Measurements from ENCODE around the gene GANAB.
"Not testable (repeated sequence)": the region's sequence is repeated elsewhere in the genome, so short reads cannot be mapped to it uniquely, and the experiment has no call there.

GANAB gene

DNA sequence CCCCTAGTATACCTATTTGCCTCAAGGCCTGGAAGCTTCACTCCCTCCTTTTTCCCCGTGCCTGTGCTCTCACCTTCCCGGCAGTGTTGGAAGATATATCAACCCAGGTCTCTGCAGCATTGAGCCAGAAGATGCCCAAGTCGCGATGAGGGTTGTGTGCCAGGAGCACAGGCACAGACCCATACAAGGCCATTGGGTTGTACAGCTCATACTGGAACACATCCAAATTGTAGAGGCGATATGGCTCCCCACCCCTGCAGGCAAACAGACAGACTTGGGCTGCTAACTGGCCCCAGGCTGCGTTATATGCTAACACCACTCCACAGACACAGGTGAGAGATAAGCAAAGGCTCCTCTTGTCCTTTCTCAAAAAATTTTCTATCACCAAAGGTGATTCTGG lies 13.9 kb downstream of the GANAB start:
- no peak for FAIRE-seq
- DNase-seq (ENCODE audit: extremely low spot score, insufficient read length, low read depth): no peak

DNA sequence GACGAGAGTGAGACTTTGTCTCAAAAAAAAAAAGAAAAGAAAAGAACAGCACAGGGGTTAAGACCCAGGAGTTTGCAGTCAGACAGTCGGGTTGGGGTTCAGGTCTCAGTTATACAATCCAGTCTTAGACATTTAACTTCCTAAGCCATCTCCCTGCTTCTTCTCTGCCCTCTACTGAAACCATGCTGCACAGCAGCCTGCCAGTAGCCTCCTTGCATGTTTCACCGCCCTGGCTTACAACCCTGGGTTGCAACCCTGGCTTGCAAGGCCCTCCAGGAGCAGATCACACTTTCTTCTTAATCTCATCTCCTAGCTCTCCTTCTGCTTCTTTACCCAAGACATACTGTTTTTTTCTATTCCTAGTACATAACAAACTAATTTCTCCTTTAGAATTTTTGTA lies 18.7 kb downstream of the GANAB start:
- DNase-seq (ENCODE audit: extremely low spot score, insufficient read length, low read depth) (no peak), FAIRE-seq (no peak)

DNA sequence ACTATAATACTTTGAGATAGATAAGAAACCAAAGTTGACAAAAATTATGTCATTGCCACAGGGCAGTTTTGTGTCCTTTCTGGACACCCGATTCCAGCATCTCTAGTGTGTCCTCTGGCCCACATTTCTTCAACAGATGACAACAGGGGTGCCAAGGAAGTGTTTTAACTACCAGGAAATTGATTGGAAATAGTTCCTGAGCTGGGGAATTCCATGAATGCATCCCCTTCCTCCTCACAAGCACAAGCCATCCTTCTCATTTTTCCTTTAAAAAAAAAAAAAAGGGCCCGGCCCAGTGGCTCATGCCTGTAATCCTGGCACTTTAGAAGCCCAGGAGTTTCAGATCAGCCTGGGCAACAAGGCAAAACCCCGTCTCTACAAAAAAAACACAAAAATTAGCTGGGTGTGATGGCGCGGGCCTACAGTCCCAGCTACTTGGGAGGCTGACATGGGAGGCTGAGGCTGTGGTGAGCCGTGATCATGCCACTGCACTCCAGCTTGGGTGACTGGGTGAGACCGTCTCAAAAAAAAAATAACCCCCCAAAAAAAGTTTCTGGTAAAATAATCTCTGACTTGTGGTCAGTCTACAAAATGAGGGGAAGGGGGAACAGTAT lies 23.8 kb downstream of the GANAB start:
- no peak for DNase-seq (ENCODE audit: extremely low spot score, insufficient read length, low read depth)
- FAIRE-seq: no peak

DNA sequence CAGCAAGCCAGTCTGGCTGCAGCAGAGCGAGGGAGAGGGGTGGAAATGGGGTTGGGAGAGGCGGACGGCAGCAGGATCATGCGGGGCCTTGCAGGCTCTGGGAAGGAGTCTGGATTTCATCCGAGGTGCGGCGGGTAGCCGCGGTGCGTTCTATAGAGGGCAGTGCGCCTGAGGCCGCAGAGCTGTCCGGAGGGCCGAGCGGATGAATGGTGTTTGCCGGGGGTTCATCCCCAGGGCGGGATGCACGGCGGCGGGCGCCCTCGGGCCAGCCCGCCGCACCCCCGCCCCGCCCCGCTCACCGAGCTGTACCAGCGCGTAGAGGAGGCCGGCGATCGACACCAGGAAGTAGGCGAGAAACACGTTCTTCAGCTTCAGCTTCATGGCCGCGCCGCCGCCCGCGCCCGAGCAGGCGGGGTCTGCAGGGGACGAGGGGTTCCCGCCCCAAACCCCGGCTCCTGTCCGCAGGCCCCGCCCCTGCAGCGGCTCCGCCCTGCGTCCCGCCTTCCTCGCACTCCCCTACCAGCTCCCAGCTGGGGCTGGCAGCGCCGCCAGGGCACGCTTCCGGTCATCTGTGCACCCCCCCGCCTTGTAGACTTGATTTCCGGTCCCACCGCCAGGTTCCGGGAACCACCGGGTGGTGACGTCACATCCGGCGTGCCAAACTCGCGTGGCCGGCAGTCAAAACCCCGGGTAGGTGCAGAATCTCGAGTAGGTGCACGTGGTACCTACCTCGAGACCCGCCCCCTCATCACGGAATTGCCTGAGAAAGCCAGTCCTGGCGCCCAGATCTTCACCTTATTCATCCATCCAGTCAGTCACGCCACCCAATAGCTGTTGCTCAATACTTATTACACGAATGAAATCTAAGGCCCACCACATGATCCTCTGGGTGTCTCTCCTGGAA lies 24.6 kb downstream of the GANAB start, which contains the start of gene B3GAT3:
B3GAT3 (minus strand) TSS at position 420 of the 904 bp plus-strand sequence; CDS start at position 381, 39 bp downstream.
- FAIRE-seq: peak; percentile 93
- peak; percentile 99 for DNase-seq (ENCODE audit: extremely low spot score, insufficient read length, low read depth)

DNA sequence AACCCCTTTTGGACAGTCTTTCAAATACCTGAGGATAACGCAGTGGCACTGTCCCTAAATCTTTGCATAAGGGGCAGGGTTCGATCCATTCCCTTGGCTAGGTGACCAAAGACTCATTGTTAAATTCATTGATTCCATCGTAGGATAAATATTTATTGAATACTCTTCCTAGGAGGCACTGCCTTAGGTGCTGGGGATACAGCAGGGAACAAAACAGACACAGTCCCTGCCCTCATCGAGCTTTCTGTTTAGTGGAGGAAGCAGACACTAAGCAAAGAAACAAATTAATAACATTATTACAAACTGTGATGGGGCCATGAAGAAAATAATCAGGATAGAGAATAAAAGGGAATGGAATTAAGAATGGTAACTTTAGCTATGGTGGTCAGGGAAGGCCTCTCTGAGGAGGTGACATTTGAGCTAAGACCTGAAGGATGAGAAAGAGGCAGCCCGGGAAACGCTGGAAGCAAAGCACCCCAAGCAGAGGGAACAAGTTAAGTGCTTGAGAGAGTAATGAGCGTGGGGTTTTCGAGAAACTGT lies 25.3 kb downstream of the GANAB start:
- DNase-seq (ENCODE audit: extremely low spot score, insufficient read length, low read depth) (no peak), FAIRE-seq (no peak)

DNA sequence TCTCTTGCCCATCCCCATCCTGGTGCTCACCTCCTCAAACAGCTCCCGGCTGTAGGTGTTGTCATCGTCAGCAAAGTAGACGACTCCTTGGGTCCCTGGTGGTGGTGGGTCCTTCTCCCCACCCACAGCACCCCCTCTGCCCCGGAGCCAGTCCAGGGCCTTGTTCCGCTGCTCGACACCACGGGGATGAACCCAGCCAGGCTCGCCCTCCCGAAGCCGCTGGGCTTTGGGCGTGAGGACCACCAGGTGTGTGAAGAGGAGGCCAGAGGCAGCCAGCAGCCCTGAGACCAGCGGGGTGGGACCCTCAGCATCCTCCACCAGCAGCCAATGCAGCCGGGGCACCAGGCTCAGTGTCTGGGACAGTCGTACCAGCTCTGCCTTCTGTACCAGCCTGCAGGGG lies 29.5 kb downstream of the GANAB start:
- FAIRE-seq; DNase-seq (ENCODE audit: extremely low spot score, insufficient read length, low read depth): not testable (repeated sequence)

DNA sequence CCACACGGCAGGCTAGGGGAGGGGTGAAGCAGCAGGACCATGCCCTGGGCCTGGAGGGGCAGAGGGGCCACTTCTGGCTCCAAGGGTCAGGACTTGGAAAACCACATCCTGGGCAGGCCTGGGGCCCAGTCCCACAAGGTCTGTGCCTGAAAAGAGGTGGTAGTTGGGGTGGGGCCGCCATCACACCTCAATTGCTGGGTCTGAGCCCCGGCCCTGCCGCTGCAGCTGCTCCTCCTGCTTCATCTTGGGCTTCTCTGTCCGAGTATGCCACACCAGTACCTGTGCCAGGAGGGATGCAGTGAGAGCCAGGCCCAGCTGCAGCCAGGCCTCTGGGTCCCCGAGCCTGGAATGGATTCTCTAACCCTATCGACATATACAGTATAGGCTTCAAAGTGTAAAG lies 30.9 kb downstream of the GANAB start:
- no peak for FAIRE-seq
- no peak for DNase-seq (ENCODE audit: extremely low spot score, insufficient read length, low read depth)

DNA sequence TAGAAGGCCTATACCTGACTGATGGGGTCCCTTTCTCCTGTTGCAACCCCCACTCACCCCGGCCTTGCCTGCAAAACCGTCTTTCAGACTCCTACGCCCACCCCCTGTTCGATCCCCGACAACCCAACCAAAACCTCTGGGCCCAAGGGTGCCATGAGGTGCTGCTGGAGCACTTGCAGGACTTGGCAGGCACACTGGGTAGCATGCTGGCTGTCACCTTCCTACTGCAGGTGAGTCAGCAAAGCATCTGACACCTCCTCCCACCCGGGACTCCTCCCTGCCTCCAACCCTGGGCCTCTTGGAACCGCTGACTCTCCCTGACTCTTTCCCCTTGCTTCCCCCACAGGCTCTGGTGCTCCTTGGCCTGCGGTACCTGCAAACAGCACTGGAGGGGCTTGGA lies 32.1 kb downstream of the GANAB start:
- FAIRE-seq: no peak
- no peak for DNase-seq (ENCODE audit: extremely low spot score, insufficient read length, low read depth)

DNA sequence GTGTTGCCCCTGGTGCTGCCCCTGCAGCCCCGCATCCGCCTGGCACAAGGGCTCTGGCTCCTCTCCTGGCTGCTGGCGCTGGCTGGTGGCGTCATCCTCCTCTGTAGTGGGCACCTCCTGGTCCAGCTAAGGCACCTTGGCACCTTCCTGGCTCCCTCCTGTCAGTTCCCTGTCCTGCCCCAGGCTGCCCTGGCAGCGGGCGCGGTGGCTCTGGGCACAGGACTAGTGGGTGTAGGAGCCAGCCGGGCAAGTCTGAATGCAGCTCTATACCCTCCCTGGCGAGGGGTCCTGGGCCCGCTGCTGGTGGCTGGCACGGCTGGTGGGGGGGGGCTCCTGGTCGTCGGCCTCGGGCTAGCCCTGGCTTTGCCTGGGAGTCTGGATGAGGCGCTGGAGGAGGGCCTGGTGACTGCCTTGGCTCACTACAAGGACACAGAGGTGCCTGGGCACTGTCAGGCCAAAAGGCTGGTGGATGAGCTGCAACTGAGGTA lies 33.1 kb downstream of the GANAB start:
- DNase-seq (ENCODE audit: extremely low spot score, insufficient read length, low read depth): no peak

DNA sequence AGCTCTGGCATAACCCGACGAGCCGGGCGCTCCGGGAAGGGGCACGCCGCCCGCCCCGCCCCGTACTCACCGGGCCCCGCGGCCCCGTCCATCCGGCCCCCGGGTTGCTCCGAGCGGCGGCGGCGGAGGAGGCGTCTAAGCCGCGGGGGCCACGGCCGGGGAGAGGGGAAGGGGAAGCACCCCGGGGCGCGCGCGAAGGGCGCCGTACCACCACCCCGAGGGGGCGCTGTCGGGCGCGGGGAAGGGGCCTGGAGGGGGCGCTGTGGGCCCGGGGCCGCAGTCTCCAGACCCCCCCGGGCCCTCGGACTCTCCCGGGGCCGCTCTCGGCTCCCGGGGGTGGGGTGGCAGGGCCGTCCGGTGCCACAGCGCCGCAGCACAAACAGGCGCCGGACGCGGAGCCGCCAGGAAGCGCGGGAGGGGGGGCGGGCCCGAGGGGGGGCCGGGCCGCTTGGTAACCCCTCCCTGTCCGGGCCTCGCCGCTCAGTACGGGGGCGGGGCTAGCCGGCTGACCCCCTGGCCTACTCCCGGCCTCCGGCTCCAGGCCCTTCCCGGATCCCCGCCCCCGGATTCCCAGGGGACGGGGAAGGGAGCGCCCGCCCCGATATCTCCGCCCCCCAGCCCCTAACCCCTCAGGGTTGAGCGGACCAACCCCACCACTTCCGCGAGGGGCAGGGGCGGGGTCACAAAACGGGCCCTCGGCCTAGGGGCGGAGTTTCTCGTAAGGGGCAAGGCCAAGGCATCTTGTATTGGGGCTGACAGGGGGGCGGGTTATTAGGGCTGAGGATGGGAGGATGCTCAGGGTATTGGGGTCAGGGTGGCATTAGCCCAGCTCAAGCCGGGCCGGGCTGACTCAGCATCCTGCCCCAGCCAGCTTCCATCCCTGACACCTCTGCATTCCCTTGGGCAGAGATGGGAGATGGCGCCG lies 33.8 kb downstream of the GANAB start, which contains the start of the genes EML3 and ROM1:
EML3 (minus strand) TSS at position 410 of the 925 bp plus-strand sequence; CDS start at position 92, 318 bp downstream.
ROM1 (plus strand) TSS at position 892 of the 925 bp plus-strand sequence; CDS start at position 917, 25 bp downstream.
- FAIRE-seq (peak; percentile 83), DNase-seq (ENCODE audit: extremely low spot score, insufficient read length, low read depth) (peak; percentile 77)

More for the DNA sequence above, 33.1 kb downstream of the GANAB start:
- no peak for FAIRE-seq

DNA sequence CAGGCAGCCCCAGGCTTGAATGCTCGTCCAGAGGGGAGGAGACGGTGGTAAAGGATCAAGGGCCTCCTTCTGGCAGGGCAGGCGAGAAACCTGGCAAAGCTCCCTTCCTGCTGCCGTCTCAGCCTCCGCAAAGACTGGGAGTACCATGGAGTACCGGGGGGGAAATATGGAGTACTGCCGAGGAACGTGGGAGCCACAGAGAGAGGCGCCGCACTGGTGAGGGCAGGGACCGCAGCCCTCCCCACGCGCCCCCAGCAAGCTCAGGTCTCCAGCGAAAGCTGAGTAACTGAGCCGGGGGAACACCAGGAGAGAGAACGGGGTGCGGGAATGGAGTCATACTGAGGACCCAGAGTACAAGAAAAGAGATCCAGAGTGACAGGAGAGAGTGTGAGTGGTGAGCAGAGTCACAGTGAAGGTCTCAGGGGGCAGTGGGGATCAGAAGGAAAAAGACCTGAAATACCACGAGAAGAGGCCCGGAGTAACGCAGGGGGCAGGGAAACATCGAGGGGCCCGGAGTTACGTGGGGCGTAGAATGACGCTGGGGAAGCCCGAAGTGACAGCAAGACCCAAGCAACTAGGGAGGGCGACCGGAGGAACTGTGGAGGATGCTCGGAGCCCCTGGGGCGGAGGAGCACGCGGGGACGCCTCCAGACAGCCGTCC lies 34.6 kb downstream of the GANAB start:
- no peak for FAIRE-seq
- no peak for DNase-seq (ENCODE audit: extremely low spot score, insufficient read length, low read depth)

DNA sequence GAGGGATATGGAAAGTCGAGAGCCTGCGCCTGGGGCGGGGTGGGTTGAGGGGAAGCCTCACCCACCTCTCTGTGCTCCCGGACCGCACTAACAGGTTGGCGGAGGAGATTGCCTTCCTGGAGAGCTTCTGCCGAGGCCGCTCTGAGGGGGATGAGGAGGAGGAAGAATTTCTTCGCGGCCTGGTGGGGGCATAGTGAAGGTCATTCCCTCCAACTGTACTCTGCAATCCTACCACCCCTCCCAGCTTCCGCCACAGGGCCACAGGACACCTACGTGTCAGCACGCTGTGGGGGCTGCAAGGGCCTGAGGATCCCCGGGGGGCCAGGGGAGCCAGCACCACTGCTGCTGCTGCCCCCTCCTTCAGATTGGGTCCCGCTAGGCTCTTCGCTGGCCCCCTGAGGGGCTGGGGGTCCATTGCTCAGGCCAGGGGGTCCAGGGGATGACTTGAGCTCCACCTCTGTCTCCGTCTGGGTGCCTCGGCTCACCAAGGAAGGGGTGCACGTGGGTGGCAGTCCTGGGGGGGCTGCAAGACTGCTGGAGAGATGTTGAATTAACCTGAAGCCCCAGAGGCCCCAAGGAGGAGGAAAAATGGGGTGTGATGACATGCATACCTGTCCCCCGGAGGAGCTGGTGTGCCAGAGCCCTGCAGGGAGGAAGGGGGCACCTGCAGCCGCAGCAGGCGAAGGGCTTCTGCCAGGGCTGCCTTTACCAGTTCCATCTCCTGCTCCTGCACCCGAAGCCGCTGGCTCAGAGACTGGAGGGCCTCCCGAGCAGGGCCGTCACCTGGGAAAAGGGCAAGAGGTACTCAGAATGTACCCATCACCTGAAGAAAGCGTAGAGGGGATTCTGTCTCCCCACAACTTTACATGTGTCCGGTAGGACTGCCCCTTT lies 35.4 kb downstream of the GANAB start:
- DNase-seq (ENCODE audit: extremely low spot score, insufficient read length, low read depth) (no peak), FAIRE-seq (no peak)

DNA sequence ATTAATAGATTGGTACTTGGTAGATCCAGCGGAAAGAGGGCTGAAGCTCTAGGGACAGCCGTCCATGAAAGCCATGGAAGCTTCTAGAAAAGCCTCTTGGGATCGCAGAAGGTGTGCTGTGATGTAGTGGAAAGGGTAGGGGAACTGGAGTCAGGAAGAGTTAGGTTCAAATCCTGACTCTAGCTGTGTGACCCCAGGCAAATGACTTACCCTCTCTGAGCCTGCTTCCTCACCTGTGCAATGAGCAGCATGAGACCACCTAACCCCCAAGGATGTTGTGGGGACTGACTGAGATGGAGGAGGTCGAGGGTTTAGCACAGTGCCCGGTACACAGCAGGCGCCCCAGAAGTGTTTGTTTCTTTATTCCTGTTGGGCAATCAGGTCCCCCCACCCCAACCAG lies 36.0 kb downstream of the GANAB start:
- FAIRE-seq: no peak
- DNase-seq (ENCODE audit: extremely low spot score, insufficient read length, low read depth): no peak

DNA sequence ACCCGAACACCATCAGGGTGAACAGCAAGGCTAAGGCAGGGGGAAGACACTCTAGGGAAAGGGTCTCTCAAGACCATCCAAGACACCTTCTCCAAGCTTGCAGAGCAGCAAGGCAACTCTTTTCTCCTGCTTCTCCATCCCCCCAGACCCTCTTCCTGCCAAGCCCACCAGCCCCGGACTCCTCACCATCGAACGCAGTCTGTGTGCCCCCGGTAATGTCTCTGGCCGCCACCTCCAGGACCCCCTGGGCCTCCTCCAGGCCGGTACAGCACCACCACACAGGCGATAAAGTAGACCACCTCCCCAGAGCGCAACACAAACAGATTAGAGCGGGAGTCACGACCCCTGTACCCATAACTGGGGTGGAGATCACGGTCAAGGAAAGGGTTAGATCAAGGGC lies 37.6 kb downstream of the GANAB start:
- DNase-seq (ENCODE audit: extremely low spot score, insufficient read length, low read depth) (no peak), FAIRE-seq (no peak)

DNA sequence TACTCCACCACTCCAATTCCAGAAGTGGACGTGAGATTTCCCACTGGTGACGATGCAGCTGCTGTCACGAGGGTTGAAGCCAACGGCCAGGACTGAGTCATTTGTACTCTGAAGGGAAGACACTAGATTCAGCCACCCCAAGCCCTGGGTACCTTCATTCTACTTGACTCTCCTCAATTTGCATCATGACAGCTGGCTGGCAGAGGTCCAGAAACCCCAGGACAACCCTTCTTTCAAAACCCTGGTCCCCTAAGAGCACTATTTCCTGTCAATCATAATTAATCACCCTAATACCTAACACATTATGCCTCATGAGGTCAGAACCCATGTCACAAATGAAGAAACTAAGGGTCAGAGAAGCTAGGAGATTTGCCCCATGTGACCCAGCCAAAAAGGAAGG lies 38.7 kb downstream of the GANAB start:
- DNase-seq (ENCODE audit: extremely low spot score, insufficient read length, low read depth): no peak
- FAIRE-seq: peak; percentile 35

DNA sequence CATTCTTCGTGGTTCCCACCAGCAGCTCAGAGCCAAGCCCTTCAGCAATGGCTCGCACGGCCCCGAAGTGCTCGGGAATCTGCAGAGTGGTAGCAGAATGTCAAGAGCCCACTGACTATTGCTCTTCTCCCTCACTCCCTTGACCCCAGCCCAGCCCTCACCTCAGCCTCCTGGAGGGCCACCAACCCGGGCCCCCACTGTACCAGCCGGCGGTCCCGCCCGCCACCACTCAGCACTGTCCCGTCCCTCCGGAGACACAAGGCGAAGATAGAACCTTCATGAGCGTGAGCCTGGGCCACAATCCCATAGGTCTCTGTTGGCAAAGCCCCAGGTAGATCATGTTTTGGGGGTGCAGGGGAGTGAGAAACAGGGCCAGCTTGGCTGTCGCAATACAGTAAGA lies 40.5 kb downstream of the GANAB start:
- FAIRE-seq: no peak

DNA sequence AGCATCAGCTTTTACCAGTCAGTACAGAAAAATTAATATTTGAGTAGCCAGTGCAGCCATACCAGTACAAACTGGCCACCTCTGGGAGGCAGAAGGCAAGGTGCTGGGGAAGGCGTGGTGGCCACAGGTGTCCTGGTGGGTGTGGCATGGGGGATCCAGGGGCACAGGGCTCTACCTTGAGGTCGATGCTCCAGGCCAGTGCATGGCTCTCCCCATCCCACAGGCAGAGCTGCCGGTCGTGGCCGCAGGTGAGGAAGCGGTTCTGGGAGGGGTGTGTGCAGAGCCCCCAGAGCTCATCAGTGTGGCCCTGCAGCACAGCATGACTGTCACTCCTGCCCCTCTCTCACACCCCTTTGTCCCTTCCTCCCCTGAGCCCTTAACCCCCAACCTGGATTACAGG lies 40.9 kb downstream of the GANAB start:
- DNase-seq (ENCODE audit: extremely low spot score, insufficient read length, low read depth) (no peak), FAIRE-seq (no peak)

More for the DNA sequence above, 40.5 kb downstream of the GANAB start:
- no peak for DNase-seq (ENCODE audit: extremely low spot score, insufficient read length, low read depth)

DNA sequence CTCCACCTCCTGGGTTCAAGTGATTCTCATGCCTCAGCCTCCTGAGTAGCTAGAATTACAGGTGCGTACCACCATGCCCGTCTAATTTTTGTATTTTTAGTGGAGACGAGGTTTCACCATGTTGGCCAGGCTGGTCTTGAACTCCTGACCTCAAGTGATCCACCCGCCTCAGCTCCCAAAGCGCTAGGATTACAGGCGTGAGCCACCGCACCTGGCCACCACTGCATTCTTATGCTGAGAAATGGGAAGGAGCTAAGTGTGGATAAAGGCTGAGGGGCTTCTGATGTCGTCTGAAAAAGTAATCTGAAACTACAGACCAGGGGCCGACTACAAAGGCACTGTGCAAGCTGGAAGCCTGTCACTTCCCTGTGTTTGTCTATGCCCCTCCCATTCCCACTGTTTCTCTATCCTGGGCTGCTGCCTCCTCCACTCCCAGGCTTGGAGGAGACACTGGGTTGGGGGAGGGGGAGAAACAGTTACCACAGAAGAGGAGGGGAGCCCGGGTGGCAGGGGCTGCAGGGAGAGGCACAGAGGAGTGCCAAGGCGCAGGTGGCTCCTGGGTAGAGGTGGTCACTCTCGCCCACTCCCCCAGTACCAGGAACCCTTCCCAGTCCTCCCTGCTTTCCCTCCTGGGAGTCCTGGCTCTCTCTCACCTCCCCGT lies 41.8 kb downstream of the GANAB start:
- FAIRE-seq (no peak), DNase-seq (ENCODE audit: extremely low spot score, insufficient read length, low read depth) (no peak)

Measured in GM18507 (cell line).